Dermis blood vessel endothelial cell (primary cell): ENCODE results near the gene CTDSP2. TPM values are rescaled to one million over a fixed set of nuclear protein-coding genes. Genes with fewer than 3 reads are reported as not detected.
"Not testable (repeated sequence)": the region's sequence is repeated elsewhere in the genome, so short reads cannot be mapped to it uniquely, and the experiment has no call there.

Experiments
- DNase-seq: peaks from one replicate; pipeline ENCODE4 v3.0.0; 2010
- total RNA-seq: library from RNA; depleted of rRNA; stranded (reverse); fragments of >200 nt; gene quantifications from 2 replicates; pipeline ENCODE4 v1.2.3, GENCODE V29; 2014

The CTDSP2 gene
- total RNA-seq, 1 donor from 2014 or later, result 85.4 TPM

DNA sequence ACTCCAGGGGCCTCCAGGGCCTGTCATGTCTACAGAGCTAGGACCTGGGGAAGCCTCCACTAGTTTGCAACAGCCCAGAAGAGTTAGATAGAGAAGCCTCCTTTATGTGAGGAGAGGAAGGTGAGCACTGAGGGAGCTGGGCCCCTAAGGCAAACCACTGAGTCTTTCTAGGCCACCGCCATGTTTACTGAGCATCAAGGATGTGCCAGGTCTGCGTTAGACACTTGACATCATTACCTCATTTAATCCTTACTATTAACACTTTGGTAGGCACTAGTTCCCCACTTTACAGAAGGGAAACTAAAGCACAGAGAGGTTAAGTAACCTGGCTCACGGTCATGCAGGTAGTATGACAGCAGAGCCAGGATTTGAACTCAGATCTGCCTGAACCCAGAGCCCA is 12.9 kb downstream of the CTDSP2 start:
- no peak for DNase-seq

DNA sequence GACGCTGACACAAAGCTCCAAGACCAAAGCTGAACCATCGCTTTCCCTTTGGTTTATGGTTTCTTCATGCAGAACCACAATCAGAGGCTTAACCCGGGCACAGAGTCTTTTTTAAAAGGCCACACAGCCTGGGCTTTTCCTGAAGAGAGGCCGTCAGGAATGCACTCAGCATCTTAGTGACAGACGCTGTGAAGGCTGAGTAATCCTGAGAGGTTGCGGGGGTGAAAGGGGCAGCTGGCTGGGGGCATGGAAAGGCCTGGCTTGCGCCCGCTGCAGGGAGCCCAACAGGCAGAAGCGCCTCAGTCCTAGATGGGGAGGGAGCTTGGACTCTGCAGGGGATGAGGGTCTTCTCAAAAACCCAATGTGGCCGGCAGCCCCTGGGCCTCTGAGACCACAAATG is 13.6 kb downstream of the CTDSP2 start:
- no peak for DNase-seq

DNA sequence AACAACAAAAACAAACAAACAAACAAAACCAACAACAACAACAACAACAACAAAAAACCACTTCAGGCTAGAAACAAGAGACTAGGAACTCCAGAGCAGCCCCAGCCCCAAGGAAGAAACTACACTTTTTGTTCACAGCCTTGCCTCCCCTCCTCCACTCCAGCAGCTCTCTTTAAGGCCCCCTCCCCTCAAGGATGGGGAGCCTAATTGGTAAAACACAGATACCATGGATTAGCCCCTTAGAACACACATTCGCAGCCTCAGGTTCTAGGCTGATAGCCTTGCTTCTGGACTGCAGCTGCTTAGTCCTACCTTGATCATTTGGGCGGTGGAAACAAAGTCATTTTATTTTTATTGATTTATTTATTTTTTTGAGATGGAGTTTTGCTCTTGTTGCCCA is 16.1 kb downstream of the CTDSP2 start:
- no peak for DNase-seq

DNA sequence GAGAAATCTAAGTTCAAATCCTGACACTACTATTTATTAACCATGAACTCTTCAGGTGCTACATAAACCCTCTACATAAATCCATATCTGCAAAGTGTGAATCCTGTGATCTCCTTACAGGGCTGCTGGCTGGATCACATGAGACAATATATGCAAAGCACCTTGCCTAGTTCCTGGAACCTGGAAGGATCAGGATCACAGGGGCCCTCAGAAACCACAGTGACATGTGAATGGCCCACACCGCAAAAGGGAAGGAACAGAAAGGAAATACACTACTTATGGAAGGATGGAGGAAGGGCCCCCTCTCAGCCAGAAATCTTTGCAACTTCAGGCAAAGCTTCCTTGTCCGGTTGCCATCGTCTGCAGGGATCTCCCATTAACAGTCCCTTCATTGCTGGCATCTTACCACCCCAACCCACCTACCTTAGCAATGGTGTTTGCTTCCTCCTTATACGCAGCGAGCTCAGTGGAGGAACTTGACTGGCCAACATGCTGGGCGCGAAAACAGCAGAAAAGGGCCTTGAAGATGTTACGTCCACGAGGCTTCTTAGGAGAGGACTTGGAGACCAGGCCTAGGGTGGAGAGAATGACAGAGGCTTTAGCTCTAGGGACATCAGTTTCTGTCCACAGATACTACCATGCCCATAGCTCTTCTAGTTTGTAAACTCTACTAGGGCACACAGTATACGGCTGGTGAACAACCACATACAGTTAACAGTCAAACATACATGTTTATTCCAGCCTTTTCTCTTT is 17.3 kb downstream of the CTDSP2 start:
- no peak for DNase-seq

DNA sequence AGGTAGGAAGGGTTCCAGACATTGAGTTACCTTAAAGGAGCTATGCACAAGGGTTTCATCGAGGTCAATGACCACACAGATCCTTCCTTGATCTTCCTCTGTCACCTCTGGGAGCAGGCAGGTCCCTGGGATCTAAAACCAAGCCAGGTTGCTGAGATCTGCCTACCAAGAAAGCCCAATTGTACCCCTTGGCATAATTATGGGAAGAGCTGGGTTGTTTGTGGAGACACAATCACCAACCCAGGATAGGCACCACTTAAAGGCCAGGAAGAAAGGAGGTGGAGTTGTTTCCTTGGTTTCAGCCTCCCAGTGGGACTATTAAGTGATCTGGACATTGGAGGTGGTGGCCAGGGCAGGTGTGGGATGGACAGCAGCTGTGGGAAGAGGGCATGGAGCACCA is 19.6 kb downstream of the CTDSP2 start:
- no peak for DNase-seq

DNA sequence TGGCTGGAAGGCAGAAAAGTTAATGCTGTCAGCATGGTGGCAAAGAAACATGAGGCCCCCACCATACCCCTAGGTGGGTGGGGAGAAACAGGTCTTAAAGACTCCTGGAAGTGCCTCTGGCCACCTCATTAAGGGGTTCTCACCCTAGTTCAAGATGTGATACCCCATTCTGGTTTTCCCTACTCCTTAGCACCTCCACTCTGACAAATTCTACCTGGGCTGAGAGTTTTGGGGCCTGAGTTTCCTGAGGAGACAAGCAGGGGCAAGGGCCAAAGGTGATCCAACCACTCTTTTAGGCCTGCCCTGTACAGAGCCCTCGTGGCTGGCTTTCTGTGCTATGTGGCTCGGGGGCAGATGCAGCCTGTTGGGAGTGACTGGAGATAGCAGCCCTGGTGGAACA is 20.1 kb downstream of the CTDSP2 start:
- no peak for DNase-seq

DNA sequence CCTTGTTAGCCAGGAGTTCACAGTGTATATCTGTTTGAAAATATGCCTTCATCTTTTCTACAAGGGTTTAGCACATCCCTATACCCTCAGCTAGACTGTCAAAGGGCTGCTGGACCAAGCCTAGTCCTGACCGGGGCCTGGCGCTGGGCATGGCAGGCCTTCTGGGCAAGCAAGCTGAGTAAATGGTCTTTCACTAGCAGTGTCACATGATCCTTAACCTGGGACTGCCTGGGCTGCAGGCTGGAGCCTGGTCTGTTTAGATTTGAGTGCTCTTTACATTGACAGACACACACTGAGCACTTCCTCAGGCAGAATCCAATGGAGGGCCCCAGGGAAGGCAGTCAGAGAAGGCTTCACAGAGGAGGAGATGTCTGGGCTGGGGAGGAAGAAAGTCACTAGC is 21.1 kb downstream of the CTDSP2 start:
- DNase-seq, result no peak

DNA sequence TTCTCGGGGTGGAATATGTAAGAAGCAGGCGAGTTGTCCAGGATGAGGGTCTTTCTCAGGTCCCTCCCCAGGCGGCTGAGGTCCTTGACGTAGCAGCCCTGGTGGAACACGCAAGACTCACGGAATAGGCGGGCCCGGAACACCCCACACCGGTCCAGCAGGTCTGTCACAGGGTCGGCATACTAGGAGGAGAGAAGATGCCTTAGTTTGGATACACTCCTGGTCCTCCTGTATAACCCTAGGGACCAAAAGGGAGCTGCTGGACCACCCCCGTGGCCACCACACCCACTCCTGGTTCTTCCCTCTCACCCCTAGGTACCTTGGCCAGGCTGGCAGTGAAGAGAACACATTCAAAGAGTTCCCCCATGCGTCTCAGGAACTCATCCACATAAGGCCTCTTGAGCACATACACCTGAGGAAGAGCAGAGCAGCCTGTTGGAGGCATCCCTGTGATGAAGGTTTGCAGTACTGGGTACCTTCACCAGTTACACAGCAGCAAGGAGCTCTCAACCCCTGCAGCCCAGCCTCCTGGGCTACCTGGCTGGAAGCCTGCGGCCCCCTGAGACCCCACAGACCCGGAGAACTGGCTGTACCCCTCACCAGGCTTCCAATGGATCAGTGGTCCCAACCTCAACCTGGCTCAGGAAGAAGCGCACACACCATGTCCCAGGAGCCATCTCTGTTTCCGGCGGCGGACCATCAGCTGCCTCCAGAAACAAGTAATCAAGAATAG is 22.5 kb downstream of the CTDSP2 start:
- DNase-seq, result no peak

DNA sequence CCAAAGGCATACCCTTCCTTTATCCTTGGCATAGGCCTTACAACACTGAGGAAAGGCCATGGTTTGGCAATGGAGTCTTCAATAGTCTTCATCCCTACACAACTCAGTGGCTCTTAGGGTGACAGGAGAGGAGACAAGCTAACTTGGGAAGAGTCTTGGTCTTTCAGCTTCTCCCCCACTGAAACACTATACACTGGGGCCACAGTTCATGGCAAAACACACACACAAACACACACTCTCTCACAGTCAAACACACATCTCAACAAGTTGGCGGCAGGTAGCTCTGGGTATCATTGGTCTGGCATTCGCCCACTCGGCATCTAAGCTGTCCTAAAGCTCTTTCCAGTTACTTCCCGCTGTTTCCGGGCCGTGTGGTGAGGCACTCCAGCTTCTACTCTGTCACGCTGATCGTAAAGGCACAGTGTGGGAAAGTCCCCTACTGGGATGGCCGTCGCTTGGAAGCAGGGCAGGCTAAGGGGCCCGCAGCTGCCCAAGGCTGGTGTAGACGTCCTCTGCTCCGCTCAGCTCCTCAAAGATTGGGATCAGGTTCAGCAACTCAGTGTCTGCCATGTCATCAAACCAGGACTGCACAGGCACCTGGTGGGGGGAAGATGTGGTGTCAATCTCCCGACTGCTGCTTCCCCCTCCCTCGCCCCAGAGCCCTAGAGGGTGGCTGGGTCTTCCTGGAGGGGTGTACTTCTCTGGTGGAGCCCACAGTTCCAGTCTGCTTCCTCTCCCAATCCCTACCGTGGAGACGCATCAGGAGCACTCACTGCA is 23.2 kb downstream of the CTDSP2 start:
- no peak for DNase-seq

DNA sequence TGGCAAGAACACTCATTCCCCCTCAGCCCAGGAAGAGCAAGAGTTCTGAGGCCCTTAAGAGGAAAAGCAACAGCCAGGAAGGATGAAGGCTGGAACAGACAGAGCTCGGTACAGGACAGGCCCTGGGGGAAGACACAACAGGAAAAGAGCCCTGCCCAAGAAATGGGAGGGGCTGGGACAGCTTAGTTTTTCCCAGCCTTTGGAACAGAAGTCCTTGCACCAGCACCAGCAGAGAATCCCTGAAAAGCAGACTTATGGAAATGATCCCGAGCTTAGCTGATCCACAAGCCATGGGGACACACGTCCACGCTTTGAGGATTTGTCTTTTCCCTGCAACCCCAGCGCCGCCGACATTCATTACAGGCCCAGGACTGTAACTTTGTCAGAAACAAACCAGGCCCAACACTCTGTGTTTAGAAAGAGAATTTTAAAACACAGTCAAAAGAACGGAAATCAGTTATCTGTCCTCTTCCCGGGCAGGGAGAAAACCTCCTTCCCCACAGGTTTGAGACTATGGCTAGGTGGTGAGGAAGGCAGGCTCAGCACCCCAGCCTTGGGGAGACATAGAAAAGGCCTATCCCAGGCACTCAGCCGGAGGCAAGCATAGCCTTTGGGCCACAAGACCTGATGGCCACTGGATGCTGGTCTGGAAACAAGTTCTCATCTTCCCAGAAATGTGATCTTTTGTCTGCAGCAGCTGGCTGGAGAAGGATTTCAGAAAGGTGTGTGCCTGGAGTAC is 24.0 kb downstream of the CTDSP2 start:
- DNase-seq, result no peak

DNA sequence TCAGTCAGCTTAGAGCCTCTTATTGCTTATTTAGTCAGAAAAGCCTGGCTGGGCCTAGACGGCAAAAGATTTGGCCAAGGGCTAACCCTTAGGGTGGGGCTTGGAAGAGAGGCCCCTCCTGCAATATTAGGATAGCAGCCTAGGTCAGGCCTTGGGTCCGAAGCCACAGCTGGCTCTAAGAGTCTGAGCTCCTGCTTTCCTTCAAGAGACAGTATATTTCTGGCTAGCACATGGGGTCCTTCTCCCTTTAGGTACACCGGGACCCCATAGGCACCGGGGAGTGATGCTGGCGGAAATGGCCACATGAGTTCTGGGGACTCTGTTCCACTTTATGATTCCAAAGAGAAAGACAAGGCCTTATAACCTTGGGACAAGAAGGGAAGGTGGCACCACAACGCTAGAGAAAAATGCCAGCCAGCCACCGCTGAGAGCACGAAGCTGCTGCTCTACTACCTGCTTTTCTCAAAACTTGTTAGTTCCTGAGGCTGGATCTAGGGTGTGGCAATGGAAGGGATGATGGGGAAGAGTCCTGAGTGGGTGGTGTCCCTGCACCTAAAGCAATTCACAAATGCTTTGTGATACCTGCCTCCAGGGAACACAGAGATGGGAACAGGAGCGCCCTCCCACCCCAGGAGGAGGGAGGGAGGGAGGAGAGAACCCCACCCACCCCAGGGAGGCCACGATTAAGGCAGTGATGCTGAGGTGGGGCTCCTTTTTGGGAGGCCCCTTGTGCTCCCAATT is 24.9 kb downstream of the CTDSP2 start:
- no peak for DNase-seq

DNA sequence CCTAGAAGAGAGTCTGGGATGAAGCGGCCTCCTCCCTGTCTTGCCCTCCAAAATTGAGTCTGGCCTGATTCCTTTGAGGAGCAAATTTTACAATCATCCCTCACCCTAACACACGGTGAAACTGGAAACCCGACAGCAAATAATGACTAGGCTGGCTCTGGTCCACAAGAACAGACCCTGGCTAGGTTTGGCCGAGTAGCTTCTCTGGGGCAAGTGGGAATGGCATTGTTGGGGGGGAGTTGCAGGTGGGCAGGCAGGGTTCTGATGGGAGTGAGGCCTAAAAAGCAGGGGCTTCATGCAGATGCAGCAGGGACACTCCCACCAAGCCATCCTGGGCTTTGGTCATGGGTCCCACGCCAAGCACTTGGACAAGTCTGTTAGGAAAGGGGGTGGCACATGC is 25.5 kb downstream of the CTDSP2 start:
- DNase-seq, result not testable (repeated sequence)

DNA sequence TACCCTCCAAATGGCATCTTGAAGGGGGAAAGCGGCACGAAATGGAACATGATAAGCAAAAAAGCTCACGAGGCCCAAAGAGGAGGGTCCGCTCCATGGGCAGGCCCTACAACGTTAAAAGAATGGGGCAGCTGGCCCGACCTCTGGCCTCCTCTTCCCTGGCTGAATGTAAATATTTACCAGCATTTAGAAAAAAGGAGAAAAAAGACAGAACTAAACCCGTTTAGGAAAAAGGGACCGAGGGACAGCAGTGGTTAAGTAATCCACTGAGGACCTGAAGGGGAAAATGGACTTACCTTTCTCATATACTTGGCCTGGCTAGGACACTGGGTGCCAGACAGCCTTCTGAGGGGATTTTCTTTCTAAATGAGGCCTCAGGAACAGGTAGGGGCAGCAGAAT is 26.4 kb downstream of the CTDSP2 start:
- not testable (repeated sequence) for DNase-seq

DNA sequence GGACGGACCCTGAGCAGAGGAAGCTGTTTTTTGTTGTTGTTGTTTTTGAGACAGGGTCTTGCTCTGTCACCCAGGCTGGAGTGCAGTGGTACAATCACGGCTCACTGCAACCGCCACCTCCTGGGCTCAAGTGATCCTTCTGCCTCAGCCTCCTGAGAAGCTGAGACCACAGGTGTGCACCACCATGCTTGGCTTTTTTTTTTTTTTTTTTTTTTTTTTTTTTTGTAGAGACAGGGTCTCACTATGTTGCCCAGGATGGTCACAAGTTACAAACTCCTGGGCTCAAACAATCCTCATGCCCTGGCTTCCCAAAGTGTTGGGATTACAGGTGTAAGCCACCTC is 28.6 kb downstream of the CTDSP2 start:
- DNase-seq, result not testable (repeated sequence)

DNA sequence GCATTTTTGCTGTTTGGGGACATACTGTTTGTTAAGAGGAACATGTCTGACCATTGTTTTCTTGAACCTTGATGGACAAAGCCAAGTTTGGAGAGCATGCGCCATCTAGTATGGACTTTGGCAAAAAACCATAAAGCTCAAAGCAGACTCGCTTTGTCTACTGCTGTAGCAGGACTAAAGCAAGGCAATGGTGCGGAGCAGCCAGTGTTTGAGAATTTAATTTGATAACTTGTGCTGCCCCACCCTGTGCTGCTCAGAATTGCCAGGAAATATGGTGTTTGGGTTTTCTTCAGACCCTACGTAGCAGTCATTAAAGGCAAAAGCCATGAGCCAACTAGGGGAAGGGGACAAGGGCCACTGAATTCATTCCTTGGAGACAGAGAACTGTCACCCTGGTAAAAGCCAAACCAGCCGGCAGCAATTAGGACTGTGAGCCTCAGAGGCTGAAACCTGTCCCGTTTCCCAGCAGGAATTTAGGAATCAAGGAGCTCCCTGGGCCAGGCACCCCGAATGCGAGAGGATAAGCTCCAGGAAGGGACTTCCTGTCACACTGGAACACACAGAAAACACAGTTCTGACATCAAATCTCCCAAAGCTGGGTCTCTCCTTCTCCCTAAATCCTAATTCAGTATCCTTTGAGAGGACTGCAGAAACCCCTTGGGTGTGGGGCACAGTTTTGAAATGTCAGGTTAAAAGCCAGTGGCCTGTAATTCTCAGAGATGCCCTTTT is 29.1 kb downstream of the CTDSP2 start:
- no peak for DNase-seq

DNA sequence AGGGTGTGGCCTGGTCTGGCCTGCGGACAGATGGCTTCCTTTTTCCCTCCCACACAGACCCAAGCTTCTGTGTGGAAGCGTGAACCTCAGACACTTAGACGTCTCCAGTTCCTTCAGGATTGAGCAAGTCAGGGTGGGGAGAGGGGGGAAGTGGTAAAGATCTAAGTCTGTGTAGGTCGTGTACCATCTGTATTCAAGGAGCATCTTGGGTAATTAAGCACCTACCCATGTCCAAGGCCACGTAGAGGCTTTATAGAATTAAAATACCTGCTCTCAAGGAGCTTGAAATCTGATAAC is 29.7 kb downstream of the CTDSP2 start:
- no peak for DNase-seq

DNA sequence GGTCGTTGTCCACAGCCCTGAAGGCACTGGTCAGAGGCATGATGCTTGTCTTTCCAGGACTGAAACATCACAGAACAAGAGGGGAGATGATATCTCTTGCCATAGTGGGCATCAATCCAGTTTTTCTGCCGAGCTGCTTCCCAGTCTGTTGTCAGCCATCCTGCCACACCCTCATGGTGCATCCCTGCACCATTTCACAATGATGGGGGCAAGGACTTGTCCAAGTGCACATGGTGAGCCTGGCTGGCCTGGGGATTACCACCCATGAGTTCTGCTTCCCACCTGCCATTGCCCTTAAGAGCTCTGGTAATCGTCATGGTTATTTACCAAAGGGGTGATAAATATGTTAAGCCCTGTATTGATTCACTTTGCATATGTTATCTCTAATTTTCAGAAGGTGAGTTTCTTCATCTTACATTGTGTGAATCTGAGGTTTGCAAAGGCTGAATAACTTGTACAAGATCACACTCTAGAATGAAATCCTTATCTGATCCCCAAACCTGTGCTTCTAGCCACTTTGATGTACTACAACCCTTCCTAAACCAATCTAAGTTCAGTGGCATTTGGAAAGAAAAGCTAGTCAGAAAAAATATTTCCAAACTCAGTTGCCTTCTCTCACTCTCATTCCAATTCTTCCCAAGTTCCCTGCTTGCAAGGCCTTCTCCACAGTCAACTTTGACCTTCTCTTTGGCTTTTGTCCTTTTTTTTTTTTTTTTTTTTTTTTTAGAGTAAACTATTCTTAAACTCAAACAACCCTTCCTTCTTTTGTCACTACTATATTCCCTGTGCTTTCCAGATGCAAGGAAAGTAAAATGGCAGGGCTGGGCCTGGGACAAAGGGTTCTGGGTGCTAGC is 30.3 kb downstream of the CTDSP2 start:
- DNase-seq, result no peak

DNA sequence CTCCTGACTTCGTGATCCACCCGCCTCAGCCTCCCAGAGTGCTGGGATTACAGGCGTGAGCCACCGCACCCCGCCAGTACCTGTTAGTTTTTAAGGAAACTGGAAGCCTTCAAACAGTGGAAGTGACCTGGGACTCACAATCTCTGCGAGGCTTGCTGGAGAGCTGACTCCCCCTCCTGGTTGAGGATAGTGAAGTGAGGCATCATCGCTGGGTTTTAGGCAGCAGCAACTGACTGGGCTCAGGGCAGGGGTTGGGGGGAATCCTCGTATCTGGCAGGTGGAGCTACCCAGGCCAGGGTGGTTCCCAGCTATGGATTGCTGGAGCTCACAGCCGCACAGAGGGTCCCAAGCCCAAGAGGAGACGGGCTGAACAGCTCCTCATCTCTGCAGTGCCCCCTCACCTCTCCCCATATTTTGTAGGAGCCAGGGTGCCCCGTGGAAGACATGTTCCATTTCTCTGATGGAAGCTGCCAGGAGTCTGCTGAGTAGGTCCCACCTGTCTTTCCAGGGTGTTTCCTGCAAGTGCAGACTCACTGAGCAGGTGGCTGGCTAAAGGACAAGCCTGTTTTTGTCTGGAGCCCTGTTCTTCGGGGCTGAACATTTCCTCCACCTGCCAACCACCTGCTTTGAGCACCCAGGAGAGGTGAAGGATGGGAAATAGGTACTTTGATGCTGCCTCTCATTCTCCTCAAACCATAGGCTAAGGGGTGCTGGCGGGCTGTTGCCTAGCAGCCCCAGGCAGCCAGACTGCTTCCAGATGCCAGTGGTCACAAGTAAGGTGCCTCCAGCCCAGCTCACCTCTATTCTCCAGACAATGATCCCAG is 31.1 kb downstream of the CTDSP2 start:
- DNase-seq, result no peak

DNA sequence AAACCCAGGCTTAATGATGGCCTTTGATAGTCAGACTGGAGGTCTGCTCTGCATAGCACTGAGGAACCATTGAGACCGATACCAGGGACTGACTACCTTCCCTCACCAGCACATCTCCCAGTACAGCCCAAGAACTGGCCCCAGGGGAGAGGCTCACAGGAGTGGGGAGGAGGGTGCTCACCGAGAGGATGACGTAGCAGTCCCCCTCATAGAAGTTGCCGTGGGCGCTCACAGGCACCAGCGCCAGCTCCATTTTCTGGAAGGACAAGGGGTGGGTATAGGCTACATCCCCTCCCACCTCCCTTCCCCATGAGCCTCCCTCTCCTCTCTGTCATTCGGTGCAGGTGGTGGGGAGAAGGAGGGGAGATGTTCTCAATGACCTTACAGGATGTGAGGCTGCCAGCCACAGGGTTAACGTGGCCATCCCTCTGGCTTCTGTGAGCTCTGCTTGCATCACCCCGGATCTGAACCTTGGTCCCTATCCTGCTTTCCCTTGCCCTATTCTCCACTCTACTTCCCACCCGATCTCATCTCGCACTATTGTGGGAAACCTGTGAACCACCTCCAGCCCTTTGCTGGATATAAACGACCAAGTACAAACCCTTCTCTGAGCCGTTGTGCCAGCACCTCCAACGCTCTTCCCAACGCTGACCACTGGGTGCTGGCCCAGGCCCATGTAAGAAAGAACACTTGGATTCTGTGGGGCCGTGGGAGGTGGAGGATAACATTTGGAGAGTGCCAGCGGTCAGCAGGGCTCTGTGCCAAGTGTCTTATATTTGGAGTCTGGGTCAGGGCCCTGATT is 32.4 kb downstream of the CTDSP2 start:
- no peak for DNase-seq
